SK-N-SH treated with all-trans-retinoic acid at 6 μM for 48 hours (cell line): Measurements from ENCODE around the gene HRG.

Source experiments
- ATAC-seq: fragments of 200-7000 bp; cut with Tn5 transposase; 3 replicates; pipeline ENCODE4 v1.9.1; 2020; ENCODE audit warnings: mild to moderate bottlenecking, moderate library complexity
- ARNTL ChIP-seq: fragments of 450-650 bp; formaldehyde crosslinking; IDR thresholded peaks from 2 replicates; pipeline ENCODE4 v1.5.0; 2020; ENCODE audit warnings: low read depth, mild to moderate bottlenecking, moderate library complexity, borderline replicate concordance
- BACH2 ChIP-seq: fragments of 250-450 bp; sonication (Bioruptor Pico); IDR thresholded peaks from 2 replicates; pipeline ENCODE4 v1.9.0; 2021; ENCODE audit warnings: mild to moderate bottlenecking, borderline replicate concordance
- CREB5 ChIP-seq: fragments of 250-450 bp; sonication (Bioruptor Pico); IDR thresholded peaks from 2 replicates; pipeline ENCODE4 v1.5.1; 2020; ENCODE audit warnings: low read depth, mild to moderate bottlenecking, moderate library complexity
- CSDC2 ChIP-seq: fragments of 250-450 bp; sonication (Bioruptor Pico); IDR thresholded peaks from 2 replicates; pipeline ENCODE4 v1.5.0; 2020; ENCODE audit warnings: mild to moderate bottlenecking, moderate library complexity
- CSRNP3 ChIP-seq: fragments of 250-450 bp; sonication (Bioruptor Pico); IDR thresholded peaks from 2 replicates; pipeline ENCODE4 v1.5.1; 2021; ENCODE audit warnings: mild to moderate bottlenecking, moderate library complexity
- ESRRG ChIP-seq: fragments of 250-450 bp; sonication (Bioruptor Pico); IDR thresholded peaks from 2 replicates; pipeline ENCODE4 v1.6.1; 2021; ENCODE audit warnings: mild to moderate bottlenecking
- GLIS3 ChIP-seq: fragments of 250-450 bp; sonication (Bioruptor Pico); IDR thresholded peaks from 2 replicates; pipeline ENCODE4 v1.5.0; 2020; ENCODE audit warnings: mild to moderate bottlenecking, moderate library complexity
- ISL1 ChIP-seq: fragments of 250-450 bp; sonication (Bioruptor Pico); IDR thresholded peaks from 2 replicates; pipeline ENCODE4 v2.1.2; 2022; ENCODE audit warnings: mild to moderate bottlenecking, moderate library complexity
- PATZ1 ChIP-seq: fragments of 250-450 bp; sonication (Bioruptor Pico); IDR thresholded peaks from 2 replicates; pipeline ENCODE4 v1.8.0; 2020; ENCODE audit warnings: mild to moderate bottlenecking, moderate library complexity, borderline replicate concordance
- POU6F1 ChIP-seq: fragments of 250-450 bp; sonication (Bioruptor Pico); IDR thresholded peaks from 2 replicates; pipeline ENCODE4 v1.8.0; 2021; ENCODE audit warnings: low read depth, mild to moderate bottlenecking, moderate library complexity, borderline replicate concordance
- PPARA ChIP-seq: fragments of 250-450 bp; sonication (Bioruptor Pico); IDR thresholded peaks from 2 replicates; pipeline ENCODE4 v1.5.0; 2020; ENCODE audit warnings: mild to moderate bottlenecking, borderline replicate concordance
- SNAI2 ChIP-seq: fragments of 250-450 bp; sonication (Bioruptor Pico); IDR thresholded peaks from 2 replicates; pipeline ENCODE4 v1.5.0; 2020; ENCODE audit warnings: mild to moderate bottlenecking, moderate library complexity
- TCF4 ChIP-seq: fragments of 250-450 bp; sonication (Bioruptor Pico); IDR thresholded peaks from 2 replicates; pipeline ENCODE4 v1.8.0; 2021; ENCODE audit warnings: mild to moderate bottlenecking, moderate library complexity, borderline replicate concordance
- TOX ChIP-seq: fragments of 250-450 bp; sonication (Bioruptor Pico); IDR thresholded peaks from 2 replicates; pipeline ENCODE4 v1.8.0; 2021; ENCODE audit warnings: mild to moderate bottlenecking, moderate library complexity, borderline replicate concordance
- TSHZ2 ChIP-seq: fragments of 250-450 bp; sonication (Bioruptor Pico); IDR thresholded peaks from 2 replicates; pipeline ENCODE4 v1.5.0; 2020; ENCODE audit warnings: mild to moderate bottlenecking, moderate library complexity
- ZC3H10 ChIP-seq: fragments of 250-450 bp; sonication (Bioruptor Pico); IDR thresholded peaks from 2 replicates; pipeline ENCODE4 v1.5.1; 2021; ENCODE audit warnings: mild to moderate bottlenecking, moderate library complexity
- ZFP3 ChIP-seq: fragments of 250-450 bp; sonication (Bioruptor Pico); IDR thresholded peaks from 2 replicates; pipeline ENCODE4 v1.5.0; 2020; ENCODE audit warnings: mild to moderate bottlenecking, moderate library complexity
- ZFP30 ChIP-seq: fragments of 450-650 bp; formaldehyde crosslinking; IDR thresholded peaks from 2 replicates; pipeline ENCODE4 v1.5.0; 2022; ENCODE audit warnings: mild to moderate bottlenecking, moderate library complexity
- ZNF8 ChIP-seq: fragments of 450-650 bp; formaldehyde crosslinking; IDR thresholded peaks from 2 replicates; pipeline ENCODE4 v1.5.0; 2020; ENCODE audit warnings: mild to moderate bottlenecking, moderate library complexity

The HRG gene

GRCh38 chr3:186618318-186618938 is 47.4 kb upstream of the HRG start:
- TF ChIP-seq ZNF8 (CRISPR knock-in tag) (no peak), CSRNP3 (no peak), PATZ1 (no peak), GLIS3 (CRISPR knock-in tag) (no peak)
- ATAC-seq: no peak

GRCh38 chr3:186619787-186620212 is 46.0 kb upstream of the HRG start:
- ATAC-seq: no peak
- TF ChIP-seq CREB5 (CRISPR knock-in tag) (no peak), ZFP30 (CRISPR knock-in tag) (no peak), ARNTL (CRISPR knock-in tag) (no peak), TOX (no peak), TCF4 (no peak), POU6F1 (CRISPR knock-in tag) (no peak), ISL1 (no peak)

- ATAC-seq: no peak
- no peak for TF ChIP-seq TSHZ2 (CRISPR knock-in tag)
- TF ChIP-seq CREB5 (CRISPR knock-in tag): no peak
Observed at GRCh38 chr3:186620213-186621092, 45.4 kb upstream of the HRG start.

GRCh38 chr3:186621894-186622650 is 43.7 kb upstream of the HRG start:
- ATAC-seq: no peak
- TF ChIP-seq ZFP30 (CRISPR knock-in tag) (no peak), PPARA (CRISPR knock-in tag) (no peak), SNAI2 (CRISPR knock-in tag) (no peak), ZC3H10 (CRISPR knock-in tag) (no peak), ZFP3 (no peak), ESRRG (CRISPR knock-in tag) (no peak), GLIS3 (CRISPR knock-in tag) (no peak), BACH2 (CRISPR knock-in tag) (no peak), CSDC2 (CRISPR knock-in tag) (no peak)
